NCI-H146 treated with DMSO at 0.1 percent for 48 hours (cell line): ENCODE results near the gene CCDC198.

ENCODE experiments used
- DNase-seq: peaks from one replicate; lab custom pipeline; 2025; ENCODE audit not compliant: unreplicated experiment; lab: John Stamatoyannopoulos, UW

The CCDC198 gene, protein sequence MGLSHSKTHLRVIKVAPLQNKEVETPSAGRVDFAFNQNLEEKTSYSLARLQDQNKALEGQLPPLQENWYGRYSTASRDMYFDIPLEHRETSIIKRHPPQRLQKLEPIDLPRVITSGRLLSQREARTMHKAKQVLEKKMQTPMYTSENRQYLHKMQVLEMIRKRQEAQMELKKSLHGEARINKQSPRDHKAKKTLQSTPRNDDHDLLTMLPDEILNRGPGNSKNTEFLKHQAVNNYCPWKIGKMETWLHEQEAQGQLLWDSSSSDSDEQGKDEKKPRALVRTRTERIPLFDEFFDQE

DNA sequence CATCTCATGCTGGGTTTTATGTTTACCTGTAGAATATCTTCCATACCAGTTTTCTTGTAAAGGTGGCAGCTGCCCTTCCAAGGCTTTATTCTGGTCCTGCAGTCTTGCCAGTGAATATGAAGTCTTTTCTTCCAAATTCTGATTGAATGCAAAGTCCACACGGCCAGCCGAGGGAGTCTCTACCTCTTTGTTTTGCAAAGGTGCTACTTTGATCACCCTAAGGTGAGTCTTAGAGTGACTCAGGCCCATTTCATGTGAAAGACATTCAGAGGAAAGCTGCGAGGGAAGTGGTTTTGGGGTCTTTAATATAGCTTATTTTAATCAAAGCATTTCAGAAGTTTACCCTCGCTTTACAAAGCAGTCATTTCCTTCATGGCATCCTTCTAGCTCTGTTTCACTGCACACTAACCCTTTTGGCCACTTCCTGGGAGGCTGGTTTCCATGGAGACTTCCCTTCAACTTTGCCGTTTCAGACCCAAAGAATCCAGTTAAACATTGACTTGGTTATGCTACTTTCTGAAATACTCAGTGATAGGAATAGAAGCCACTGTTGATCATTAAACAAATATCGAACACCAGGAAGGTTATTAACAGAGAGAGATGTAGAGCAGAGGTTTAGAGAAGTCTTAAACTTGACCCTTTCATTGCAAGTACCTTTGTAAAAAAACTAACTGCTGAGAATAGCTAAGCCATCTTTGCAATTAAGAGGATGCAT lies at the start of gene CCDC198:
Gene CCDC198 (minus strand): TSS at position 391 of the 715 bp plus-strand sequence. CDS start 142 bp downstream, at position 249.
- no peak for DNase-seq

DNA sequence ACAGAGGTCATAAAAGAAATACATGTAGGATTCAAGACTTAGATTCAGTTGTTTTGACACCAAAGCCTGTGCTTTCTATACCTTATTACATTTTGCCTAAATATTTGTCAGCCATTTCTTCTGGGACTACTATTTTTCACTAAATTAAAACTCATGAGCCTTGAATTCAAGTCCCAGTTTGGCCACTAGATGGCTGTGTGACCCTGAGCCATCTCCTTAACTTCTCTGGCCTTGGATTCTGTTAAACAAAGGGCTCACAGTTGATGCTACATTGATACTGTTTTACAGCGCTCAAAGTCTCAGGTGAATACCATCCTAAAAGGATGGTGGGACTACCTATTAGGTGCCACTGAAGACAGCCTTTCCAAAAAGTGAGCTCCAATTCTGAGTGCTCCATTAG lies 39.6 kb upstream of the CCDC198 start:
- no peak for DNase-seq

DNA sequence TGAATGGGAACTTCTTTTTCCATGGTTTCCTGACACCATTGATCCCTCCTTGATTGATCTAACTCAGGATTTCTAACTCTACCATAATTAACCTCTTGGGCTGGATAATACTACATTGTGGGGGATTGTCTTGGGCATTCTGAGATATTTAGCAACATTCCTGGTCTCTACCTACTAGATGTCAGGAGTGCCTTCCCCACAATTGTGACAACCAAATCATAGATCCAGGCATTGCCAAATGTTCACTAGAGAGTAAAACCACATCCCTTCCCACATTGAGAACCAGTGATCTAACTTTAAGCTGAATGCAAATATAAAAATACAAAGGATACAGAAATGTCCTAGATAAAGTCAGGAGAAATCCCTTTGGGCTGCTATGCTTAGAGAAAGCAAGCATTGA lies 36.9 kb upstream of the CCDC198 start:
- no peak for DNase-seq

DNA sequence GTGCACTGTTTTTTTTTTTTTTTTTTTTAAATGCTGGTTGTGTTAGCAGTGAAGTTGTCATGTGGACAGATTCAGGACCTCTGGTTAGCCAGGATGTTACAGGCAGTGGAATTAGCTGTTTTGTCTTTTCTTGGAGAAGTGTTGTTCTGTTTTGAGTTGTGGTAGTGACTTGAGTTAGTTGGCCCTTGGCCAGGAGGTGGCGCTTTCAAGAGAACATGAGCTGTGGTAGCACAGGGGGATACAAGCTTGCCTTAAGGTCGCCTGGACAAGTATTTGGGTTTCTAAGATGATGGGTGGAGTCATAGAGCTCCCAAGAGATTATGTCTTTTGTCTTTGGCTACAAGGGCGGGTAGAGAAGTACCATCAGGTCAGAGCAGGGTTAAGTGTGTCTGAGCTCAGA lies 33.3 kb upstream of the CCDC198 start:
- no peak for DNase-seq

DNA sequence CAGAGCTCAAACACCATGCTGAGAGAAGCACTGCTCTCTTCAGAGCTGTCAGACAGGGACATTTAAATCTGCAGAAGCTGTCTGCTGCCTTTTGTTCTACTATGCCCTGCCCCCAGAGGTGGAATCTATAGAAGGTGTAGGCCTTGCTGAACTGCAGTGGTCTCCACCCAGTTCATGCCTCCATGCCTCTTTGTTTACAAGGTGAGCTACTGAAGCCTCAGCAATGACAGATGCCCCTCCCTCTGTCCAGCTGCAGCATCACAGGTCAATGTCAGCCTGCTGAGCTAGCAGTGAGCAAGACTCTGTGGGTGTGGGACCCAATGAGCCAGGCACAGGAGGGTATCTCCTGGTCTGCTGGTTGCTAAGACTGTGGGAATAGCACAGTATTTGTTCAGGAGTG lies 25.4 kb upstream of the CCDC198 start:
- no peak for DNase-seq

DNA sequence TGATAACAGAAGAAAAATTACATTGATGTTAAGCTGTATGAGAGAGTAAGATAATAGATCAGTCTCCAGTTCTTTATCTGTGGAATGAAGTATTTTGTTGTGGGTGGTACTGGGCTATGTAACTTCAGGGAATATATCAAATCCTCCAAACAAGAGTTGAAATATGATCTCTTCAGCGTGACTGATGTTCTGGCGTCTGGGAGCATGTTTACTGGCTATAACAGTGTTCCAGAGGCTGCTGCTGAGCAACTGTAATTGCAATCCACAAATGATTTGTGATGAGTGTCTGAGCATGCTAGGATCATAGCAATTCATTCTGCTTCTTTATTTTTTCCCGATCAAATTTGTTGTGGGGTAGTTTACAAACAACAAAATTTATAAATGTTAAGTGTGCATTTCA lies 18.6 kb upstream of the CCDC198 start:
- no peak for DNase-seq

DNA sequence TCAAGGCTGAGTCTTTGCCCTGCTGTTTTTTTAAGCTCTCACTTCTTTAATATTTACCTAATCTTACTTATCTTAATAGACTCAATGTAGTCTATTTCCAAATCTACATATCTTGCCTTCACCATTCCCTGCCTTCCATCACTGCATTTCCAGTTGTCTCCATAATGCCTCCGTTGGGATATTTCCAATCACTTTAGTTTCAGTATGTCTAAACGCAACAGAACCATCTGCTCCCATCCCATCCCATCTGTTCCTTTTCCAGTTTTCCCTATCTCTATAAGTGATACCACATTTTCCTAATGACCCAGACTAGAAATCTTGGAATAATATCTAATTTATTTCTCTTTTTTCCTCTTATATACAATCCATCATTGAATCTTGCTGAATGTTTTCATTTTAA lies 15.1 kb upstream of the CCDC198 start:
- DNase-seq: no peak

DNA sequence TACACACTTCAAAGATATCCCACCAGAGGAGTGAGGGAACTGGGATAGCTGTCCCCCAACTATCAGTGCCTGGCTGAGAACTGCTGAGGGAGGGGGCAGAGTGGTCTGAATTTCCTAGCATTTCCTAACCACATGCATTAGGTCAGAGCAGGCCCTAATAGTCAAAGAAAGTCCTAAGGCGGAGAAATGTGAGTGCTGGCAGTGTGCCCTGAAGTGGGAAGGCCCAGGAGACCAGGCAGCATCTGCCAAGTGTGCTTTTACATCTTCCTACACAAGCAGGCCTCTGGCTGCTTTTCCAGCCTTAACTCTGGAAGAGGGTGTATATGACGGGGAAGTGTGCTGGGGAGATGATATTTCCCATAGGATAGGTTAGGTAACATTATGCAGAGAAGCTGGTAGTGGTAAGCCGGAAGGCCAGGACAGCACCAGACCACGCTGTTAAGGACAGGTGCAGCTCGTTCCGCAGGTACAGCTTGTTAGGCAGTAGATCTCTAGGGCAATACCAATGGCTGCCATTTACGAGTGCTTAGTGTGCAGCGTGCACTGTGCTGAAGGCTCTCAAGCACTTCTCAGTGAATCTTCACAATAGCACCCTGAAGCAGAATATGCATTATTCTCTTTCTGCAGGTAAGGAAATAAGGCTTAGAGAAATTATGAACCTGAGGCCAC lies 9.1 kb upstream of the CCDC198 start:
- DNase-seq: no peak

DNA sequence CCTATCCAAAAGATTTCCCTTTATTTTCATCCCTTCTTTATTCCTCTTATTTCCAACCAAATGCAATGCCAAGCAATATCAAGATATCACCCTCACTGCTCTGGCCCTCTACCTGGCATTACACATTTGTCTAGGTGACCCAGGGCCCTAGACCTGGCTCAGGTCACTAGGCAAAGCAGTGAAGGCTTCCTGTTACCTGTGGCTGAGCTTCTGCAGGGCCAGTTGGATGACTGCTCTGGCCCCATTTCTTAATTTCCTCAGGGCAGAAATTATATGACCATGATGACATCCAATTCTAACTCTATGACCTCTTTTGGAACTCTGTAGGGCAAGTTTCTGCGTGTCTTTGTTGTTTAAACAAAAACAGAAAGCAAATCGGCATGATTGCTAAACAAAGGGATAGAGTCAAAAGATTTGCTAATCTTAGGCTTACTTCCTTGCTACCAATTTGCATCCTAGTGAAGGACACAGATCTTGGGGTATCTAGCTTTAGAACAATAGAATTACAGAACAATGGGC lies 7.4 kb upstream of the CCDC198 start:
- no peak for DNase-seq

DNA sequence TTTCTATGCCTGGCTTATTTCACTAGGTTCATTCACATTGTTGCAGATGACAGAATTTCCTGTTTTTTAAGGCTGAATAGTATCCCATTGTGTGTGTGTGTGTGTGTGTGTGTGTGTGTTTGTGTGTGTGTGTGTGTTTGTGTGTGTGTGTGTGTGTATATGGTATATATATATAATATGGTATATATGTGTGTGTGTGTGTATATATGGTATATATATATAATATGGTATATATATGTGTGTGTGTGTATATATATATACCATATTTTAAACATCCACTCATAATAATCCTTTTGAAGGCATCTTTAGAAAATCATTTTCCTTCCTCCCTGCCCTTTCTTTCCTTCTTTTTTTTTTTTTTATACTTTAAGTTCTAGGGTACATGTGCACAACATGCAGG lies 5.0 kb upstream of the CCDC198 start:
- no peak for DNase-seq

DNA sequence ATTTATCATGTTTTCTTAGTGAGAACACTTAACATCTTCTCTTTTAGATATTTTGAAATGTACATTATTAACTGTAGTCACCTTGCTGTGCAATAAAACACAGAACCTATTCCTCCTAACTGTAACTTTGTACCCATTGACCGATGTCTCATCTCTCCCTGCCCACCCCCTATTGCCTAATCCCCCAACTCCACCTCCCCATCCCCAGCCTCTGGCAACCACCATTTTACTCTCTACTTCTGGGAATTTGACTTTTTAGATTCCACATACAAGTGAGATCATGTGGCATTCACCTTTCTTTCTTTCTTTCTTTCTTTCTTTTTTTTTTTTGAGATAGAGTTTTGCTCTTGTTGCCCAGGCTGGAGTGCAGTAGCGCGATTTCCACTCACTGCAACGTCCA lies 4.4 kb upstream of the CCDC198 start:
- no peak for DNase-seq

DNA sequence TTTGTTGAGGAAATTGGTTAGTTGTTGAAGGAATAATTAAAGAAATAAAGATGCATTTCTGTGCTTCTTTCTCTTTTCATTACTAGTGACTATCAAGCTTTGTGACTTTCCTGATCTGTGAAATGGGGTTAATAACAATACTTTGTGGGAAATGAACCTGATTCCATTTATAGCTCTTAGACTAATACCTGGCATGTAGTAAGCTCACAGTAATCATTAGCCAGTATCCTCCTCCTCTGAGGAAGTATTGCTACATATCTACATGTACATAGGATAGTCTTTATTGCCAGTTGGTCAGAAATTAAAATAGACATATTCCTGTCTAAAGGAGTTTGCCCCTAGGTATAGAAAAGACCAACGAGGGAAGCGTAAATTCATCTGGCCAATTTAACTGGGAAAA lies 1.8 kb upstream of the CCDC198 start:
- no peak for DNase-seq

DNA sequence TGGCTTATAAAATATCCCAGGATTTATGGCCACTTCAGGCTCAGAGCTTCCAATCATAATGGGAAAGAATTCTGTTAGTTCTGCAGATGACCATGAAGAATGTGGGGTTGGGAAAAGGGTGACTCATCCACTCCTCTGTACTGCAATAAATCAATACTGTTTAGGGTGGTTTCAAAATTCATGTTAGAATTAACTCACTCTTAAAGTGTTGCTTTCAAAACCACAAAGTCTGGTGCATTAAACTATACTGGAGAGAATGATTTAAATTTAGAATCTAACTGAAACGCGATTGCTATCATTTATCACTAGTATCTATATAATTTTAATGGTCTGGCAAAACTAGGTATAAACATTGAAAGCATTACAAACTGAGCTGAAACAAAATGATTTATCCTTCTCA lies 798 bp downstream of the CCDC198 start:
- no peak for DNase-seq

DNA sequence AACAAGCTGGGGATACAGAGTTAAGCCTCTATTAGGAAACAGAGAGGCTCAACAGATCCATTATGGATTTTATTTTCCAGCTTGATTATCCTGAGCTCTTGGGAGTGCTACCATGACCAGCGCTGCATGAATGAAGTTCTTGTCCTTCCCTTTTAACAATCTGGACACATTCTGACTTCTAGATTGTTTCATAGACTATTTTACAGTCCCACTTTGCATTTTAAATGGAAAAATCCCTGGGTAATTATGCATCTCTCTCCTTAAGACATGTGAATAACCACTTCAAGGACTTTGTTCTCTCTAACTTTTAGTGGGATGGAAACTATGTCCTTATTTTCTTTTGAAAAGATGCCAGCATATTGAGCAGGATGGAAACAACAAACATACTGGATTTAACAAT lies 2.0 kb downstream of the CCDC198 start:
- no peak for DNase-seq

DNA sequence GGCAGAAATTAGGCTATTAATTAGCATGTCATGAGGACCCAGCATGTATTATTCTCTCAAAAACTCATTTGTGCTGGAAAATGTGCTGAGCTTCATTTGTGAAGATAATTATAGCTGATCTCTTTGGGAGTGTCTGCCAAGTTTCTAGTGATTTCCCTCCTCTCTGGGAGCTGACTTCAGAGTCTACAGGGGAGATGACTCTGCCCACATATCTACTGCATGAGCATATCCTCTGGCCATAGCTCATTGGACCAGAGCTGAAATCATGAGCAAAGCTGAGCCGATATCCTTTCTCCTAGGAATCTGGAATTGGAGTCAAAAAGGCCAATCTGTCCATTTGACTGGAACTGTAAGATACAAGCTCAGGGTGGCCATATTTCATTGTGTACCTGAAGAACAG lies 5.9 kb downstream of the CCDC198 start:
- DNase-seq: no peak

DNA sequence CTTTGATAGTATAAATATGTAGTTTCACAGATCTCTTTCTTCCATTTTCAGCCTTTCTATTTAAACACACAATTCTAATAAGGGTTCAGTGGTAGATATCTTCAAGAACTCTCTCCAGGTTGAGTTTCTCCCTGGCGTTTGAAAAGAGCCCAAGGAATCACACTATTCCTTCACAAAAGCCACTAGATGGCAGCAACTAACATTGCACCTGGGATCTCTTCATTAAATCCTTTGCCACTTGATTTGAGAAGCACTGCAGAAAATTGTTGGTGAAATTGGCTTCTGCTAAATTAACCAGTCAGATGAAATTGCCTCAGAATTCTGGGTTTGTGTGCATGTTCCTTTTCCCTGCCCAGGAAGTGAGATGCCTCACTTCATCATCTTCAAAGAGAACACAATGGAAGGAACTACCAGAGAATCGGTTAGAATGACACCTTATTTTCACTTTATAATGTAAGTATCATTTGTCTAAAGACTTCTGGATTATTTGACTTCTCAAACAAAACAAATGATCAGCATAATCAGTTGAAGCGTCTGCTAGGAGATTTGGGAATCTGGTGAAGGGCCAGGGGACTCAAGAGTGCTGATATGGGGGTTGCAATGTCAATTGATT lies 6.8 kb downstream of the CCDC198 start:
- peak; percentile 1 for DNase-seq

DNA sequence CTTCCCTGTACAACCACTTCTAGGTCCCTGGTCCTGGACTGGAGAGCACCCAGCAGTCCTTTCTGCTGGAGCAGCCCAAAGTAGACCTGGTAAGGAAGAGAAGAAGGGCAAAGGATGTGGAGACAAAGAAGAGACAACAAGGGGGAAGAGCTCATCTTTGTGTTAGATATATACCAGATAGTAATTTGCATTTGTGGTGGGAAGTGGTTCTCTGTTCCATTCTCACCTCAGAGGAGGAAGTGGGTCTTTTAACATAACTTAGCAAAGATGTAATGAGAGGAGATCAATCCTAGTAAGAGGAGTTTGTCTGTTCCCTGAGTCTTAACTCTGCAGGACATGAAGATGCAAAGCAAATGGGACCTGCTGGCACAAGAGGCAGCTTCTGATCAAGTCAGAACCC lies 8.0 kb downstream of the CCDC198 start:
- DNase-seq: no peak

DNA sequence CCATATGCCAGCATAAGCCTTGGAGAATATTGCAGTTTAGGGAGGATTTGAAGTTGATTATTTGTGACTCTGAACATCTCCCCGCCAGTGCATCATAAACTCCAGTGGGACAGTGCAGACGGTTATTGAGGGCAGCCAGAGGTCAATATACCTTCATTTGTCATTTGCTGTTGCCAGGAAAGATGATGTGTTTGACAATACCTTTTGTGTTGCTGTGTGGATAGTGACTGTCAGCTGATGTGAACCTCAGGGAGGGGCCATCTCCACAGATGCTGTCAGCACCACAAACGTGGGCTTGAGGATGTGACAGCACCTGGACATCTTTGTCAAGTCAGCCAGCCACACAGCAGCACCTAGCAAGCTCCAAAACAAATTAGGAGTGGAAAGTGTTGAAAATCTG lies 11.5 kb downstream of the CCDC198 start:
- DNase-seq: no peak

DNA sequence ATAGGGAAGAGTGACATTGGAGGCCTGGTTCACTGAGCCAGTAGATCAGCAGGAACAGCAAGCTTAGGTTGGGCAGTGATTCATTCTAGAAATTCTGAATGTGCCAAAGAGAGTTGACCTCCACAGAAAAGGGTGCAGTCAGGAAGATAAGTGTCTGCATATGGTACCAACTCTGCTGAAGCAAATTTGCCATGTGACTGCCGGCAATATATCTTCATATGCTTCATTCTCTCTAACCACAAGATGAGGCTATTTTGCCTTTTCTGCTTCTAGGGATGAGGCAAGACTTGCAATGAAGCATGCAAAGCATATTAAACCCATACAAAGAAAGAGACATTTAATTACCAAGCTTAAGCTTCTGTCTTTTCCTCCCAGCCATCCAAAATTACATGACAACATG lies 13.6 kb downstream of the CCDC198 start:
- no peak for DNase-seq

DNA sequence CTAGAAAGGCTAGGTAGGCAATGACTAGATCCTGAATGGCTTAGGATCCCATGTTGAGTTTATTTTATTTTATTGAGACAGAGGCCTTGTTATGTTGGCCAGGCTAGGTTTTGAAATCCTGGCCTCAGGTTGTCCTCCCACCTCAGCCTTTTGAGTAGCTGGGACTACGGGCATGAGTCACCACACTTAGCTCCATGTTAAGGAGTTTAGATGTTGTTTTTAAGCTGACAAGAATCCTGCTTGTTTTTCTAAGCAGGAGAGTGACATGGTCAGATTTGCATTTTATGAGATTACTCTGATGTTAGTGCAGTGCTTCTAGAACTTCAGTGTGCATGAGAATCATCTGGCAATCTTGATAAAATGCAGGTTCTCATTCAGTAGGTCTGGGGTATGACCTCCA lies 14.5 kb downstream of the CCDC198 start:
- DNase-seq: no peak

DNA sequence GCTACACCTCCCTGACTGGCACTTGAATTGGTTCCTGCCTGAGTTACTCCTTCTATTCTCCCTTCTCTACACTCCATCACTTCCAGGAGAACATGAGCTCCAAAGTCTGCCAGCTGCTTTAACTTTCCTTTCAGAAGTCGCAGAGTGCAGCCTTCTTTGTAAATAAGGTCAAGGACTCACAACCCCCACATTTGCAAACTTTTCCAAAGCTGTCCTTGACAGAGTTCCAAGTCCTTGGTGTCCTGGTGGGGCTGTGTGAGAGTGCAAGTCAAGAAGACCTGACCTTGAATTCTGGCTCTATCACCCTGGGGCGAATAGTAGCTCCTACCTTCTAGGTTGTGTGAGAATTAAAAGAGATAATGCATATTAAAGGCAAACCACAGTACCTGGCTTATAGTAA lies 15.6 kb downstream of the CCDC198 start:
- no peak for DNase-seq

DNA sequence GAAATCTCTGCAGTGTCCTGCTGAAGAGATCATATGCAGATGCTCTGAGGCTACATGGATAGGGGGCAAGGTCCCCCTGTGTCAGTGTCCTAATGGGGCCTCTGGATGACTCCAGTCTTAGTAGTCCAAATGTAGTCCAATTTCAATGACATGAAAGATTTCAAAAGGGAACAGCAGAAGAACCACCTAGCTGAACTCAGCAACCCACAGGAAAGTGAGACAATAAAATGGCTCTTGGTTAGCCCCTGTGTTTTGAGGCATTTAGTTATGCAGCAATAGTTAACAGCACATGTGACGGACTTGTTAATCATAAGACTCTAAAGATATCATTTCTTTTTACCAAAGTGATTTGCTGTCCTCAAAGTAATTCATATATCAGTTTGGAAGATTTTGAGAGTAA lies 22.7 kb downstream of the CCDC198 start:
- no peak for DNase-seq
